ENCODE data around the gene SCD5. TPM values are rescaled to one million over a fixed set of nuclear protein-coding genes. Genes with fewer than 3 reads are reported as not detected.

Gene SCD5
- total RNA-seq, 4 donors from 2014 or later = 0.70 to 5.0 (median 3.0) TPM

DNA sequence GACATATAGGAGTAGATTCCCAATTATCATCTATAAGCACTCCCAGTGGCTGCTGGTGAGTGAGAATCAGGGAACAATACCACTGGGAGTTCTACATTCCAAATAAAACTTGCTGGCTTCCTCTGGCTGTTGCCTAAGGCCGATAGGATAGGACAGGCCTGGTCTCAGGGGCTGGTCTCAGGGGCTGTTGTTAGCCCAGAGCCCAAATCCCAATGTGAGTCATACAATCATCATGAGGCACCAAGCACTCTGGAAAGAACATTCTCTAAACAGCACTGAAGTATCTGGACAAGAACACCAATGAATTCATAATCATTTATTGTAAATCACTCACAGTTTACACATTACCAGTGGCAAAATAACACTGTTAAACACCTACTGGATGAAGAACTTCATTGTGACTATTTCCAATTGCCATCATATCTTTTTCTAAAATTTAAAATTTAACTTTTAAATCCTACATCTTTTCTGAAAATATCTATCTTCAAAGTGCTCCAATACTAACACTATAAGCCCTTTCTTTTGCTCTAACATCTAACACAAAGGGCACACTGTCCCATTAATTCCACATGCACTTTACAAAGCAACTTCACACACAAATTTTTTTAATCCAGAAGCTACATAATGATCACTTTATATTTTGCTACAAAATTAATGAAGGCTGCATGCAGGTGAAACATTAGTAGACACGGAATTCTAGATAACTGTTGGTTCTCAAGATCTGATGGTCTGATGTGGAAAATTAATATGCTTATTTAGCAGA lies 169.2 kb downstream of the SCD5 start:
- no peak overlapping the region for H3K4me3 ChIP-seq
- no peaks in the 10 kb centered on the region for H3K36me3 ChIP-seq
- H3K27ac ChIP-seq = no peak overlapping the region
- H3K4me1 ChIP-seq = no peaks in the 10 kb centered on the region
- no peak for DNase-seq
- TF ChIP-seq, protein P1, sequence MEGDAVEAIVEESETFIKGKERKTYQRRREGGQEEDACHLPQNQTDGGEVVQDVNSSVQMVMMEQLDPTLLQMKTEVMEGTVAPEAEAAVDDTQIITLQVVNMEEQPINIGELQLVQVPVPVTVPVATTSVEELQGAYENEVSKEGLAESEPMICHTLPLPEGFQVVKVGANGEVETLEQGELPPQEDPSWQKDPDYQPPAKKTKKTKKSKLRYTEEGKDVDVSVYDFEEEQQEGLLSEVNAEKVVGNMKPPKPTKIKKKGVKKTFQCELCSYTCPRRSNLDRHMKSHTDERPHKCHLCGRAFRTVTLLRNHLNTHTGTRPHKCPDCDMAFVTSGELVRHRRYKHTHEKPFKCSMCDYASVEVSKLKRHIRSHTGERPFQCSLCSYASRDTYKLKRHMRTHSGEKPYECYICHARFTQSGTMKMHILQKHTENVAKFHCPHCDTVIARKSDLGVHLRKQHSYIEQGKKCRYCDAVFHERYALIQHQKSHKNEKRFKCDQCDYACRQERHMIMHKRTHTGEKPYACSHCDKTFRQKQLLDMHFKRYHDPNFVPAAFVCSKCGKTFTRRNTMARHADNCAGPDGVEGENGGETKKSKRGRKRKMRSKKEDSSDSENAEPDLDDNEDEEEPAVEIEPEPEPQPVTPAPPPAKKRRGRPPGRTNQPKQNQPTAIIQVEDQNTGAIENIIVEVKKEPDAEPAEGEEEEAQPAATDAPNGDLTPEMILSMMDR (IDR thresholded peaks at IDR 0.05) = no peak
- TF ChIP-seq POLR2A (IDR thresholded peaks at IDR 0.05) = no peak
- no peaks in the 10 kb centered on the region for H3K9me3 ChIP-seq
- no peaks in the 10 kb centered on the region for H3K27me3 ChIP-seq

DNA sequence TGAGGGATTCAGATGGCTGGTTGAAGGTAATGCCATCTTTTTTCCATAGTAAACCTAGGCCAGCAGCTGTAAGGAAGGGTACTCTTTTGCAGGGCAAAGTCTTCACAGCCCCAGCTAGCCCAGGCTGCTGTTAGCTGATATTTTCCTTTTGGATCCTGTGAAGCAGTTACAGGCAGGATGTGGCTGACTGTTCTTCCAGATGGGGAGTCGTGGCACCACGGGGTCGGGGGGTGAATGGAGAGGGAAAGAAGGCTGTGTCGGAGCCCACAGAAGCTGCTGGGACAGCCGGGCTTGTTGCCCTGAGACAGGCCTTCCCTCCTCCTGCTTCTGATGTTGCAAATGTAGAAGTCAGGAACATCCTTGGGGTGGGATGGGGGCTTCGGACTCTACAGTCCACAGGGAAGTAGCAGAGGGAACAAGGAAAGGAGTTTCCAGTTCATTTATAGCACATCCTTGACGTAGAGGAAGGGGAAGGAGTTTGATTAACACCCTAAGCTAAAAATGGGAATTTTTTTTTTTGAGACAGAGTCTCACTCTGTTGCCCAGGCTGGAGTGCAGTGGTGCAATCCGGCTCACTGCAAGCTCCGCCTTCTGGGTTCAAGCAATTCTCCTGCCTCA lies 172.2 kb downstream of the SCD5 start:
- Histone ChIP-seq H3K4me1 (no peaks in the 10 kb centered on the region), H3K9me3 (no peaks in the 10 kb centered on the region), H3K4me3 (no peak overlapping the region), H3K27me3 (no peaks in the 10 kb centered on the region), H3K27ac (no peak overlapping the region), H3K36me3 (no peaks in the 10 kb centered on the region)
- DNase-seq = no peak
- TF ChIP-seq POLR2A (IDR thresholded peaks at IDR 0.05) = no peak
- TF ChIP-seq, protein P1 (IDR thresholded peaks at IDR 0.05) = no peak

DNA sequence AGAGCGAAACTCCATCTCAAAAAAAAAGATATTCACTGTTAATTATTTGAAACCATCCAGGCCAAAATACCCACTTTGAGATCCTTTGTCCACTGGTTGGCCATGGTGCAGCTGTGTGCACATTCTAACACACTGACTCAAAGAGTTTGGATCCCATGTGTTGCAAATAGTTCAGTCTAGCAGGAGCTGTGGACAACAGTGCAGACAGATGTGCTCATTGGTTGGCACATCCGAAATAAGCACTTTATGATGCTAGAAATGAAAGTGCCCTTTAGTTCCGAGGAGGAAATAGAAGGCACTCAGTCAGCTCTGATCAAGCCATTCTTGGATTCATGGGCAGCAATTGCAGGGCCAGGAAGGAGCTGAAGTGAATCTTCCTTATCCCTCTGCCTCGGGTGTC lies 173.8 kb downstream of the SCD5 start:
- no peaks in the 10 kb centered on the region for H3K36me3 ChIP-seq
- H3K27me3 ChIP-seq = no peaks in the 10 kb centered on the region
- no peak for DNase-seq
- no peak overlapping the region for H3K4me3 ChIP-seq
- TF ChIP-seq, protein P1 (IDR thresholded peaks at IDR 0.05) = no peak
- TF ChIP-seq POLR2A (IDR thresholded peaks at IDR 0.05) = no peak
- H3K9me3 ChIP-seq = no peaks in the 10 kb centered on the region
- no peak overlapping the region for H3K27ac ChIP-seq
- no peaks in the 10 kb centered on the region for H3K4me1 ChIP-seq

DNA sequence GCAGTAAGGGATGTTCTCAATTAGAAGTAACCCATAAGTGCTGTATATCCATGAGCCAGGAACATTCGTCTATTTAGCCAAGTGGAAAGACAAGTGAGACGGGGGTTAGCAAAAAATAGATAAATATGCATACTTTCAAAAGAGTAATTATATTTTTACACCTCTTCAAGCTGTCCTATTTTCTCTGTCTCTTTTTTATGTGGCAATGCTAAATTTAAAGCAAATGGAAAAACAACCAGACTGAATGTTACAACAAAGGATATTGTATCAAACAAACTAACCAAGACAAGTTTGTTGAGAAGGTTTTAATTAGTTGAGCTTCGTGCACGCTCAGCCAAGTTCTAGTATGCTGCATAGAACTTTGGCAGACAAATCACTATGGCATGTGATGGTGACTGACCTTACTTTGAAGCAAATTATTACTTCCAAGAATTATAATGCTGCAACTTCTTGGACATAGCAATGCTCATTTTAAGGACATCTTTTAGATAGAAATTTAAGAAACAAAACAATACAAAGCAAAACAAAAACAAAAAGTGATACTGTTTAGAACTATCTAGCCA lies 175.4 kb downstream of the SCD5 start:
- H3K4me3 ChIP-seq = no peak overlapping the region
- H3K27me3 ChIP-seq = no peaks in the 10 kb centered on the region

DNA sequence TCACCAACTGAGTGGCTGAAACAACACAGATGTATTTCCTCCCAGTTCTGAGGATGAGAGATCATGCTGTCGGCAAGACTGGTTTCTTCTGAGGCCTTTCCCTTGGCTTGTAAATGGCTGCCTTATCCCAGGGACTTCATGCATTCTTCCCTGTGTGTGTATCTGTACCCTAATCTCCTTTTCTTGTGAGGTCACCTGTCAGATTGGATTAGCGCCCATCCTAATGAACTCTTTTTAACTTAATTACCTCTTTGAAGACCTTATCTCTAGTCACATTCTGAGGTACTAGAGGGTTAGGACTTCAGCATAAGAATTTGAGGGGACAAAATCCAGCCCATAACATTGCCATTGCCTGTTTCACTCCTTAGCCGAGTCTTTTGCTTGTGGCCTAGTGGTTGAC lies 177.3 kb downstream of the SCD5 start:
- H3K9me3 ChIP-seq = no peaks in the 10 kb centered on the region
- DNase-seq = no peak
- H3K4me3 ChIP-seq = no peak overlapping the region
- no peak overlapping the region for H3K27ac ChIP-seq
- no peak for TF ChIP-seq POLR2A (IDR thresholded peaks at IDR 0.05)
- TF ChIP-seq, protein P1 (IDR thresholded peaks at IDR 0.05) = no peak
- no peaks in the 10 kb centered on the region for H3K4me1 ChIP-seq
- no peaks in the 10 kb centered on the region for H3K36me3 ChIP-seq
- no peaks in the 10 kb centered on the region for H3K27me3 ChIP-seq

More for the DNA sequence above, 175.4 kb downstream of the SCD5 start:
- no peak for DNase-seq
- Histone ChIP-seq H3K27ac (no peak overlapping the region), H3K4me1 (no peaks in the 10 kb centered on the region), H3K9me3 (no peaks in the 10 kb centered on the region), H3K36me3 (no peaks in the 10 kb centered on the region)
- TF ChIP-seq, protein P1 (IDR thresholded peaks at IDR 0.05) = no peak
- no peak for TF ChIP-seq POLR2A (IDR thresholded peaks at IDR 0.05)

Measured in Peyer's patch (tissue), 4 donors.